ENCODE data around the gene PPP1R8. TPM values are rescaled to one million over a fixed set of nuclear protein-coding genes. Genes with fewer than 3 reads are reported as not detected.

PPP1R8 gene
- total RNA-seq, 1 experiment from 2014 or later = 57.4 TPM

- Histone ChIP-seq H3K9me3 (ENCODE audit: control insufficient read depth in 1 of 2, insufficient read depth in 1 of 2, low read depth in 1 of 2, low read length in 2 of 2) (no peaks in the 10 kb centered on the region), H3K27ac (ENCODE audit: low read depth, low read length) (no peak overlapping the region), H3K9ac (ENCODE audit: low read length) (no peak overlapping the region), H3K4me2 (ENCODE audit: low read length) (no peak overlapping the region), H3K9me2 (ENCODE audit: insufficient read depth) (no peaks in the 10 kb centered on the region), H3K36me3 (ENCODE audit: control insufficient read depth in 1 of 2, insufficient read depth in 2 of 2, low read length in 2 of 2) (peaks cover 0 to 3% of the 10 kb centered on the region in 2 experiments; a peak in 1 of 4 replicates), H3K4me1 (ENCODE audit: control insufficient read depth in 1 of 2, insufficient read depth in 2 of 2, low read length in 2 of 2) (peaks cover 5 to 12% of the 10 kb centered on the region in 2 experiments; a peak in 3 of 4 replicates), H3K27me3 (ENCODE audit: insufficient read depth, low read length) (no peaks in the 10 kb centered on the region), H4K20me1 (ENCODE audit: insufficient read depth) (no peaks in the 10 kb centered on the region), H3K79me2 (ENCODE audit: insufficient read depth, low read length) (no peaks in the 10 kb centered on the region), H2AFZ (ENCODE audit: low read depth, low read length, poor library complexity, severe bottlenecking) (no peak overlapping the region), H3K4me3 (replicated peaks in 1 of 2; ENCODE audit: low read depth in 1 of 2, low read length in 2 of 2) (no peak overlapping the region)
- no peak for TF ChIP-seq EGR1 (IDR thresholded peaks at IDR 0.05; ENCODE audit: low read depth)
- TF ChIP-seq CBX3 (IDR thresholded peaks at IDR 0.05; ENCODE audit: low read depth) = no peak
- no peak for TF ChIP-seq TCF7L2 (IDR thresholded peaks at IDR 0.05; ENCODE audit: borderline replicate concordance, extremely low read depth, insufficient read depth, insufficient read length)
- no peak for TF ChIP-seq ZFX (IDR thresholded peaks at IDR 0.05)
- no peak for TF ChIP-seq CTCF (IDR thresholded peaks at IDR 0.05 in 2 of 3, conservative IDR thresholded peaks at IDR 0.05 in 1 of 3; ENCODE audit: borderline replicate concordance in 1 of 3, insufficient read depth in 1 of 3, low read depth in 2 of 3, low read length in 2 of 3)
- TF ChIP-seq SP1 (IDR thresholded peaks at IDR 0.05; ENCODE audit: low read depth) = no peak
- TF ChIP-seq CEBPB (IDR thresholded peaks at IDR 0.05; ENCODE audit: low read depth) = no peak
- TF ChIP-seq EZH2phosphoT487 (IDR thresholded peaks at IDR 0.05; ENCODE audit: borderline replicate concordance) = no peak
- TF ChIP-seq JUND (IDR thresholded peaks at IDR 0.05) = no peak
- TF ChIP-seq RAD21 (IDR thresholded peaks at IDR 0.05; ENCODE audit: low read depth) = no peak
- TF ChIP-seq MAX (IDR thresholded peaks at IDR 0.05) = no peak
- TF ChIP-seq ZBTB33 (IDR thresholded peaks at IDR 0.05; ENCODE audit: extremely low read depth, insufficient replicate concordance, low read length) = no peak
- TF ChIP-seq POLR2A (IDR thresholded peaks at IDR 0.05; ENCODE audit: borderline replicate concordance, extremely low read depth, insufficient read depth, insufficient read length) = no peak
- no peak for TF ChIP-seq ATF3 (IDR thresholded peaks at IDR 0.05)
- no peak for TF ChIP-seq EZH2 (IDR thresholded peaks at IDR 0.05)
- no peak for TF ChIP-seq ELF1 (IDR thresholded peaks at IDR 0.05; ENCODE audit: borderline replicate concordance, low read depth)
- no peak for TF ChIP-seq FOSL1 (IDR thresholded peaks at IDR 0.05; ENCODE audit: low read depth)
- TF ChIP-seq YY1 (IDR thresholded peaks at IDR 0.05; ENCODE audit: extremely low read depth, insufficient replicate concordance, low read depth, low read length) = no peak
- ChIA-PET RAD21 (ENCODE audit: low non-redundant PET in 1 of 2, low total read pairs in 2 of 2, uncharacterized antibody in 2 of 2, unreplicated experiment in 2 of 2) (no interaction called here), POLR2A (no interaction called here), CTCF (no interaction called here)
- no peak for DNase-seq (ENCODE audit: low read depth, low spot score)
- no TSS peak for BruUV-seq (replicated peaks)
- intact Hi-C loops (cut with micrococcal nuclease) = no loop called here
- ATAC-seq = no peak
Measured at GRCh38 chr1:27823784-27824183, 6.8 kb upstream of the PPP1R8 start.
